Measurements from ENCODE around the gene NFIB.

- no peak for TF ChIP-seq CTCF (IDR thresholded peaks at IDR 0.05)
- no peak for TF ChIP-seq POLR2A (IDR thresholded peaks at IDR 0.05)
- TF ChIP-seq EP300 (IDR thresholded peaks at IDR 0.05) = no peak
- TF ChIP-seq POLR2AphosphoS5 (IDR thresholded peaks at IDR 0.05) = no peak
Observed at GRCh38 chr9:14075218-14075617, 238.7 kb downstream of the NFIB start.

All from gastroesophageal sphincter (tissue), 3 donors.